ENCODE measurements around the gene CAMK1D. TPM values are rescaled to one million over a fixed set of nuclear protein-coding genes. Genes with fewer than 3 reads are reported as not detected.

CAMK1D gene
- total and polyA plus RNA-seq, 2 donors (not counting 3 experiments of a cell fraction or from before 2014, with no cell fraction given): 0.37 to 4.2 TPM

GRCh38 chr10:12796401-12797160 lies 447.2 kb downstream of the CAMK1D start:
- DNase-seq (ENCODE audit: low read depth, low spot score) (no peak), FAIRE-seq (no peak)
- ChIA-PET POLR2A (no interaction called here), CTCF (no interaction called here)
- Histone ChIP-seq H3K4me3 (replicated peaks in 1 of 3; ENCODE audit: insufficient read depth in 1 of 3, low read depth in 1 of 3, low read length in 3 of 3) (no peak overlapping the region), H3K27ac (ENCODE audit: insufficient read depth, low read depth, low read length) (no peak overlapping the region), H4K20me1 (replicated peaks; ENCODE audit: control insufficient read depth, extremely low read depth, insufficient read depth, low read length) (no peaks in the 10 kb centered on the region), H3K4me2 (ENCODE audit: insufficient read depth, low read length) (no peak overlapping the region), H3K9me1 (replicated peaks; ENCODE audit: control insufficient read depth, extremely low read depth, insufficient read depth, low read length) (no peaks in the 10 kb centered on the region), H3K4me1 (ENCODE audit: control insufficient read depth, extremely low read depth, insufficient read depth, low read length) (no peaks in the 10 kb centered on the region), H3K27me3 (ENCODE audit: control insufficient read depth in 2 of 2, insufficient read depth in 2 of 2, low read length in 2 of 2) (peaks cover 0 to 1% of the 10 kb centered on the region in 2 experiments), H2AFZ (ENCODE audit: low read depth, low read length) (no peak overlapping the region), H3K36me3 (ENCODE audit: control insufficient read depth in 2 of 2, extremely low read depth in 1 of 2, insufficient read depth in 2 of 2, low read length in 2 of 2) (no peaks in the 10 kb centered on the region), H3K9me3 (replicated peaks; ENCODE audit: control insufficient read depth, insufficient read depth, low read length) (no peaks in the 10 kb centered on the region), H3K9ac (replicated peaks; ENCODE audit: extremely low read depth, insufficient read depth, low read length) (no peak overlapping the region), H3K79me2 (ENCODE audit: control insufficient read depth, insufficient read depth, low read length) (no peaks in the 10 kb centered on the region)
- TF ChIP-seq GATA2 (IDR thresholded peaks at IDR 0.05; ENCODE audit: insufficient read depth, insufficient read length, low read depth, low read length) (no peak), MYC (IDR thresholded peaks at IDR 0.05; ENCODE audit: low read depth, low read length) (no peak), CTCF (IDR thresholded peaks at IDR 0.05; ENCODE audit: extremely low read depth in 1 of 2, insufficient read depth in 1 of 2, low read depth in 1 of 2, low read length in 2 of 2) (no peak), FOS (IDR thresholded peaks at IDR 0.05; ENCODE audit: borderline replicate concordance, insufficient read depth, low read length) (no peak), POLR2AphosphoS5 (IDR thresholded peaks at IDR 0.05; ENCODE audit: insufficient read depth, low read depth, low read length) (no peak), POLR2A (IDR thresholded peaks at IDR 0.05; ENCODE audit: low read depth, low read length) (no peak), MAX (IDR thresholded peaks at IDR 0.05; ENCODE audit: insufficient read depth, insufficient read length) (no peak), EZH2 (IDR thresholded peaks at IDR 0.05; ENCODE audit: borderline replicate concordance, low read depth, low read length, severe bottlenecking) (no peak), JUN (IDR thresholded peaks at IDR 0.05; ENCODE audit: borderline replicate concordance, insufficient read depth, insufficient read length, low read depth) (no peak)
- intact Hi-C loops (cut with micrococcal nuclease) (no loop called here), dilution Hi-C loops (cut with MboI; ENCODE audit: extremely low pct_ligation_motif_present, low sequenced_read_pairs) (no loop called here)
- no TSS peak for BruUV-seq (replicated peaks)

All from endothelial cell of umbilical vein (primary cell).